ENCODE results near the gene ZNF35. TPM values are rescaled to one million over a fixed set of nuclear protein-coding genes. Genes with fewer than 3 reads are reported as not detected.

ZNF35 gene
- total RNA-seq, 1 donor from 2014 or later: 10.0 TPM

DNA sequence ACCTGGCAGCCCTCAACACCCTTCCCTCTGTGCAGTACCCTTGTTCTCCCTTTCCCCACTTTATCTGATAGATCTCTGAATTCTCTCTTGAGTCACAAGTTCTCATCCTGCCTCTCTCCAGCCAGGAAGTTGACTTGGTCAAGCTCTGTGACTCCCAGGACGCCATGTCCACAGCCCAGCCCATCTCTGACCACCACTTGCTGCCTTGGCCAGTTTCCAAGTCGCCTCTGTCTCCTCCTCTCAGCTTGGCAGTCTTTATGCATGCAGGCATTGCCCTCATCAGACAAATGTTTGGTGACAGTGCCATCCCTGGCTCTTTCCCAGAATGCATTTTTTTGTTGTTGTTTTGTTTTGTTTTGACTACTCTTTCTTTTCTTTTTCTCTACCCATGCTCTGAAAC is 25.7 kb downstream of the ZNF35 start:
- H3K27me3 ChIP-seq: no peaks in the 10 kb centered on the region
- no peak overlapping the region for H3K4me3 ChIP-seq
- no peaks in the 10 kb centered on the region for H3K9me3 ChIP-seq
- no peak for ATAC-seq
- intact Hi-C loops (cut with DNase I): no loop called here
- no peaks in the 10 kb centered on the region for H3K36me3 ChIP-seq
- H3K4me1 ChIP-seq: no peaks in the 10 kb centered on the region
- no peak overlapping the region for H3K27ac ChIP-seq
- TF ChIP-seq, protein P1, sequence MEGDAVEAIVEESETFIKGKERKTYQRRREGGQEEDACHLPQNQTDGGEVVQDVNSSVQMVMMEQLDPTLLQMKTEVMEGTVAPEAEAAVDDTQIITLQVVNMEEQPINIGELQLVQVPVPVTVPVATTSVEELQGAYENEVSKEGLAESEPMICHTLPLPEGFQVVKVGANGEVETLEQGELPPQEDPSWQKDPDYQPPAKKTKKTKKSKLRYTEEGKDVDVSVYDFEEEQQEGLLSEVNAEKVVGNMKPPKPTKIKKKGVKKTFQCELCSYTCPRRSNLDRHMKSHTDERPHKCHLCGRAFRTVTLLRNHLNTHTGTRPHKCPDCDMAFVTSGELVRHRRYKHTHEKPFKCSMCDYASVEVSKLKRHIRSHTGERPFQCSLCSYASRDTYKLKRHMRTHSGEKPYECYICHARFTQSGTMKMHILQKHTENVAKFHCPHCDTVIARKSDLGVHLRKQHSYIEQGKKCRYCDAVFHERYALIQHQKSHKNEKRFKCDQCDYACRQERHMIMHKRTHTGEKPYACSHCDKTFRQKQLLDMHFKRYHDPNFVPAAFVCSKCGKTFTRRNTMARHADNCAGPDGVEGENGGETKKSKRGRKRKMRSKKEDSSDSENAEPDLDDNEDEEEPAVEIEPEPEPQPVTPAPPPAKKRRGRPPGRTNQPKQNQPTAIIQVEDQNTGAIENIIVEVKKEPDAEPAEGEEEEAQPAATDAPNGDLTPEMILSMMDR (IDR thresholded peaks at IDR 0.05): no peak
- DNase-seq: no peak

DNA sequence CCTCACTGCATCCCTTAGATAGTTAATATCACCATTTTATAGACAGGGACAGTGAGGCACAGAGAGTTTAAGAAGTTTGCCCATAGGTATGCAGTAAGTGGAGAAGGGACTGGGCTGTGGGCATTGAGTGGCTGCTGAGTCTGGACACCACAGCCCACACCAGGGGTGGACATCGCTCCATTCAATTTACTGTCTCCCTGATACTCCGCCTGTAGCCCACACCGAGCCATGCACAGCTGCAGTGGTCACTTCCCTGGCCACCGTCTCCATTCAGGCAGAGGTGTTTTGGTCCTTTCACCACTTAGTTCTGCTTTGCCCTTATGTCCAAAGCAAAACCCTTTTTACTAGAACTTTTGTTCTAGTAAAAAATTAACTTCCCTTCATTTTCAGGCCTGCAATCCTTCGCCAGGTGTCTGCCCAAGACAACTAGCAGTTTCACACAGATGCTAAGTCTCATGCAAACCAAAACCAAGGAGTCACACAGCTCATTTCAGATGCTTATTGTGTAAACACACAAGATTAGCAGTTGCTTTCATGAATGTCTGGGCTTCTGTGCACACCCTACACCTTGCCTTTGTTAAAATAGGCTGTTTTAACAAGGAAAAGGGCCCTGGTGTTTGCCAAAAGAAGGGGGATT is 30.1 kb downstream of the ZNF35 start:
- H3K4me3 ChIP-seq: no peak overlapping the region
- no peaks in the 10 kb centered on the region for H3K27me3 ChIP-seq
- H3K9me3 ChIP-seq: peaks cover 8% of the 10 kb centered on the region
- no peak overlapping the region for H3K27ac ChIP-seq
- TF ChIP-seq, protein P1 (IDR thresholded peaks at IDR 0.05): no peak
- ATAC-seq (no peak), DNase-seq (no peak)
- H3K36me3 ChIP-seq: no peaks in the 10 kb centered on the region
- no peaks in the 10 kb centered on the region for H3K4me1 ChIP-seq
- intact Hi-C loops (cut with DNase I): no loop called here

DNA sequence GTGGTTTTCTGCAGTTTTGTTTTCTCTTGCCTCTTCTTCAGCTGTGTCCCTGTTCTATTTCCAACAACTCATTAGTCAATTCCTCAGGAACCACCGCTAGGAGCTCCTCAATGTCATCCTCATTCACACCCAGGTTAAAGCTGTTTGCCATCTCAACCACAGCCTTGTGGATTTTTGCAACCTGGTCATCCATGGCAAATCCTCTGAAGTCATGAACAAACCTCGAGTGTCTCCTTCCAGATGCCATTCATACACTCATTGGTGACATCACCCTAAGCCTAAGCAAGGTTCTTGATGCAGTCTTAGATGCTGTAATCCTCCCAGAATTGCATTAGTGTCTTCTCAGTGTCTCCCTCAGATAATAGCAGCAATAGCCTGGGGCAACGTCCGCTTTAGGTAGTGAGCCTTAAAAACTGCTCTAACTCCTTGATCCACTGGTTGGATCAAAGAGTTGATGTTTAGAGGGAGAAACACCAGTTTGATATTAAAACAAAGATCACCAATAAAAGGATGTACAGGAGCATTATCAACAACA is 32.5 kb downstream of the ZNF35 start:
- no peak for DNase-seq
- H3K27me3 ChIP-seq: no peaks in the 10 kb centered on the region
- H3K36me3 ChIP-seq: no peaks in the 10 kb centered on the region
- intact Hi-C loops (cut with DNase I): no loop called here
- TF ChIP-seq, protein P1 (IDR thresholded peaks at IDR 0.05): no peak
- no peak for ATAC-seq
- H3K27ac ChIP-seq: no peak overlapping the region
- H3K9me3 ChIP-seq: peaks cover 8% of the 10 kb centered on the region
- no peaks in the 10 kb centered on the region for H3K4me1 ChIP-seq
- no peak overlapping the region for H3K4me3 ChIP-seq

DNA sequence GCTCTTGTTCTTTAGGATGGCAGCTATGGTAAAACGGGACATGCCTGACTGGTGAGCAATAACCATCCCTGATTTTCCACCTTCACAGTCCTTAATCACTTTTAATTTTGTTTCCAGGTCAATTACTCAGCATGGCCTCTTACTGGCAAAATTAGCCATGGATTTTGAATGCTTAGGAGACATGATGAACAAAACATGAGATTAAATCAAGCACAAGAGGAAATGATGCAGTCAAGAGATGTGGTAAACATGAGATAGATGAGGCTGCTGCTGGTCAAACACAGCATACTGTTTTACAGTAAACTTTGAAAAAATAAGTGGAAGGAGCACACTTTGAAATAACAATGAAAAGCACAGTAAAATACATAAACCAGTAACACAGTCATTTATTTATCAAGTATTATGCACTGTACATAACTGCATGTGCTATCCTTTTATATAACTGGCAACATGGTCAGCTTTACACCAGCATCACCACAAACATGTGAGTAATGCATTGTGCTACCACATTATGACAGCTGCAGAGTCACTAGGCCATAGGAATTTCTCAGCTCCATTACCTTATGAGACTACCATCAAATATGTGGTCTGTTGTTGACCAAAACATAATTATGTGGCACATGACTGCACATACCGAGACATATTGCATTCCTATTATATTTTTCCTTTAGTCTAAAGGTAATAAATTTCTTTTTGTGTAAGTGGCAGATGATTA is 33.8 kb downstream of the ZNF35 start:
- no peak overlapping the region for H3K27ac ChIP-seq
- no peak for ATAC-seq
- no peak overlapping the region for H3K4me3 ChIP-seq
- no peaks in the 10 kb centered on the region for H3K4me1 ChIP-seq
- no peaks in the 10 kb centered on the region for H3K27me3 ChIP-seq
- H3K36me3 ChIP-seq: no peaks in the 10 kb centered on the region
- H3K9me3 ChIP-seq: peaks cover 8% of the 10 kb centered on the region
- intact Hi-C loops (cut with DNase I): no loop called here
- TF ChIP-seq, protein P1 (IDR thresholded peaks at IDR 0.05): no peak
- no peak for DNase-seq

DNA sequence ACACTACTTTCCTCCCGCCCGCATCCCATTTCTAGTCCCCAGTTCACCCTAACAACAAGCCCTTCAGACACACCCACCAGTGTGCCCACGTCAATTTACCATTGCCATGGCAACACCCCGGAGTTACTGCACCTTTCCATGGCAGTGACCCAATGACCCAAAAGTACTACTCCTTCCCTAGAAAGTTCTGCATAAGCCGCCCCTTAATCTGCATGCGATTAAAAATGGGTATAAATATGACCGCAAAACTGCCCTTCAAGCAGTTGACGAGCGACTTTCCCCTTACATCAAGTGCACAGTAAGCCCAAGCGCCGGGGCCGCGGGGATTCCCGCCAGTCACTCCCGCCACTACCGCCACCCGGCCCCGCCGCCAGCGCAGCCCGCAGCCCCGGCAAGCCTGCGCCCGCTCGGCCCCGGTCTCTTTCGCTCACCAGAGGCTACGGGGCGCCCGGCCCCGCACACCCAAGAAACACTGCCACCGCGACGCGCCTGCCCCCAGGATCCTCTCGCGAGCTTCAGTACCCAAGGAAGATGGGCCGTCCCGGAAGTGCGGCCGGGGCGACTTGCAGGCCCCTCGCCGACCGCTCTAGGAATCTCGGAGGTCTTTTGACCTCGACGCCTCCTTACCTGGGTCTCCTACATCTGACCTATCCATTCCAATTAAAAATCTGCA is 36.7 kb downstream of the ZNF35 start:
- TF ChIP-seq, protein P1 (IDR thresholded peaks at IDR 0.05): no peak
- H3K27me3 ChIP-seq: peaks cover 9% of the 10 kb centered on the region
- peak; percentile 89 for DNase-seq
- H3K9me3 ChIP-seq: peaks cover 8% of the 10 kb centered on the region
- intact Hi-C loops (cut with DNase I): no loop called here
- H3K4me1 ChIP-seq: no peaks in the 10 kb centered on the region
- H3K27ac ChIP-seq: peak overlapping the region; percentile 48
- no peaks in the 10 kb centered on the region for H3K36me3 ChIP-seq
- peak; percentile 97 for ATAC-seq
- H3K4me3 ChIP-seq: peak overlapping the region; percentile 80
